Kidney capillary endothelial cell (primary cell): ENCODE measurements around the gene PRKCB.

Experiments used
- DNase-seq: peaks from one replicate; pipeline ENCODE4 v3.0.0-alpha.2; 2018; ENCODE audit warnings: low spot score

Gene PRKCB

GRCh38 chr16:24253192-24253591 is 417.4 kb downstream of the PRKCB start:
- peak; percentile 31 for DNase-seq

GRCh38 chr16:24255456-24256371 is 419.9 kb downstream of the PRKCB start, which contains the start of gene CACNG3:
CACNG3 (plus strand) TSS chr16:24256335; CDS start chr16:24256755, 420 bp downstream.
- DNase-seq = peak; percentile 9

GRCh38 chr16:24257958-24258357 is 422.2 kb downstream of the PRKCB start:
- DNase-seq = no peak

GRCh38 chr16:24258791-24259190 is 423.0 kb downstream of the PRKCB start:
- DNase-seq = no peak

- no peak for DNase-seq
Measured at GRCh38 chr16:24262816-24263215, 427.0 kb downstream of the PRKCB start.
